Uterus (tissue), 2 donors: ENCODE results near the gene CAMTA1.

Experiments
- POLR2A ChIP-seq, 2 donors: fragments of 450-650 bp; IDR thresholded peaks; one replicate each; pipeline ENCODE4 v1.6.1; 2016; ENCODE audit warnings: antibody characterized with exemption in 2 of 2, mild to moderate bottlenecking in 1 of 2, moderate library complexity in 1 of 2
- TF ChIP-seq, protein P1 (sequence below), 4 experiments: fragments of 200-600 bp in 2 of 4; fragments of 450-650 bp in 2 of 4; sonication (generic) in 2 of 4; IDR thresholded peaks; one replicate each; pipeline ENCODE4 v1.5.1; 2016 to 2019; ENCODE audit warnings: antibody characterized with exemption in 4 of 4, mild to moderate bottlenecking in 2 of 4, moderate library complexity in 1 of 4

DNA sequence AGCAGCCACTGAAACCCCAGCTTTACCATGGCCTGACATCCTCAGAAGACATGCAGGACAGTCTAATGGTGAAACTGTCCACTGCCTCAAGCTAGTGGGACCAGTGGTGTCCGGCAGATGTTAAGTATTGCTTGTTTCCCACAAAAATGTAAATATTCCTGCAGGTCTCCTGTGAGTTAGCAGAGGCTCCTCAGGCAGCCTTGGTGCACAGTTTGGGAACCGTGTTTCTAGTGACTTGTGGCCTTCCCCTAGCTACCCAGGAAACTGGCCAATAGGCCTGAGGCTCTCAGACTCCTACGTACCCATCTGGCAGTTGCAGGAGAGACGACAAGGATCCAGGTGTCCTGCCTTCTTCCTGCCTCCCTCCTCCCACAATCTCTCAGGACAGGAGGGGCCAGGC is 142.4 kb downstream of the CAMTA1 start:
- TF ChIP-seq POLR2A (IDR thresholded peaks at IDR 0.05), result no peak
- TF ChIP-seq, protein P1, sequence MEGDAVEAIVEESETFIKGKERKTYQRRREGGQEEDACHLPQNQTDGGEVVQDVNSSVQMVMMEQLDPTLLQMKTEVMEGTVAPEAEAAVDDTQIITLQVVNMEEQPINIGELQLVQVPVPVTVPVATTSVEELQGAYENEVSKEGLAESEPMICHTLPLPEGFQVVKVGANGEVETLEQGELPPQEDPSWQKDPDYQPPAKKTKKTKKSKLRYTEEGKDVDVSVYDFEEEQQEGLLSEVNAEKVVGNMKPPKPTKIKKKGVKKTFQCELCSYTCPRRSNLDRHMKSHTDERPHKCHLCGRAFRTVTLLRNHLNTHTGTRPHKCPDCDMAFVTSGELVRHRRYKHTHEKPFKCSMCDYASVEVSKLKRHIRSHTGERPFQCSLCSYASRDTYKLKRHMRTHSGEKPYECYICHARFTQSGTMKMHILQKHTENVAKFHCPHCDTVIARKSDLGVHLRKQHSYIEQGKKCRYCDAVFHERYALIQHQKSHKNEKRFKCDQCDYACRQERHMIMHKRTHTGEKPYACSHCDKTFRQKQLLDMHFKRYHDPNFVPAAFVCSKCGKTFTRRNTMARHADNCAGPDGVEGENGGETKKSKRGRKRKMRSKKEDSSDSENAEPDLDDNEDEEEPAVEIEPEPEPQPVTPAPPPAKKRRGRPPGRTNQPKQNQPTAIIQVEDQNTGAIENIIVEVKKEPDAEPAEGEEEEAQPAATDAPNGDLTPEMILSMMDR (IDR thresholded peaks at IDR 0.05), result no peak
